Hypothalamus (tissue), 51 donors: ENCODE measurements around the gene GABBR2.
"Not testable (repeated sequence)": the region's sequence is repeated elsewhere in the genome, so short reads cannot be mapped to it uniquely, and the experiment has no call there.

Experiments used
- DNase-seq, 51 donors: peaks; one replicate each; lab custom pipeline; 2025; lab: John Stamatoyannopoulos, UW

GABBR2 gene

DNA sequence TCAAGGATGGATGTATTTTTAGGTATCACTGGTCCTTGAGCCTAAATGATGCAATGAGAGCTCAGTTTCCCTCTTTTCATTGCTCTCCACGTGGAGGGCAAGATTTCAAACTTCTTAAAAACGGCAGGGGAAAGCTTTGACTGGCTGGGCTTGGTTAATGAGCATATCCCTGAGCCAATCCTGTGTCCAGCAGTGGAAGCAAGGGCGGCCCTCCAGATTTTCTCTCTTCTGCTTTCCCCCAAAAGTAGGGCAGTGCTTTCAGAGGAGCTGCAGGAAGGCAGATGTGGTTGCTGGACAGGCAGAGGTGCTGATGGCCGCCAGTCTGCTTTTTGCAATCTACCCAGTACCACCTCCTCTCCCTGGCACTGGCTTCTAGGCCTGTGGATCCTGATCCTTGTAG is 423.3 kb downstream of the GABBR2 start:
- DNase-seq, result no peak

DNA sequence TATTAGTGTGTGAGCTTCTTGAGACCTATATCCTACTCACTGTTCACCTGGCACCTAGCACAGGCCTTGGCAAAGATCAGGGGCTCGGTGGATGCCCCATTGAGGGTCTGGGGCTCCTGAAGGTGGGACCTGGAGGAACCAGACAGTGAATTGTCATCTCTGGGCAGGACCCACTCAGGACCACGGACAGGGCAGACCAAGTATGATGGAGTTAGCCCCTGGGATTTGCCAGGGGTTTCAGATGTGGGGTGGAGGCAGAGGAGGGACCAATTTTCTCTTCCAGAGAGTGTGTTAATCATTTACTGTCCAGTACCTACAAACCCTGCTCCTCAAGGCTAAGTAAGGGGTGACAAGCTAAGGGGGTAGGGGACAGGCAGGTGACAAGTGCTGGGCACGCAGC is 424.0 kb downstream of the GABBR2 start:
- no peak for DNase-seq

DNA sequence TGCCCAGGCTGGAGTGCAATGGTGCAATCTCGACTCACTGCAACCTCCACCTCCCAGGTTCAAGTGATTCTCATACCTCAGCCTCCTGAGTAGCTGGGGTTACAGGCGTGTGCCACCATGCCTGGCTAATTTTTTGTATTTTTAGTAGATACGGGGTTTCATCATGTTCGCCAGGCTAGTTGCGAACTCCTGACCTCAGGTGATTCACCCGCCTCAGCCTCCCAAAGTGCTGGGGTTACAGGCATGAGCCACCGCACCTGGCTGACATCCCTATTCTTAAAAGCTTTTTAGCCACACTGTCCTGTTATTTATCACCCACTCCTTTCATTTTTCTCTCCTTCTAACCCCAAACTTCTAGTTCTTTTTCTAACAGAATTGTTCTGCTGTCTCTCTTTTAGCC is 425.6 kb downstream of the GABBR2 start:
- not testable (repeated sequence) for DNase-seq

DNA sequence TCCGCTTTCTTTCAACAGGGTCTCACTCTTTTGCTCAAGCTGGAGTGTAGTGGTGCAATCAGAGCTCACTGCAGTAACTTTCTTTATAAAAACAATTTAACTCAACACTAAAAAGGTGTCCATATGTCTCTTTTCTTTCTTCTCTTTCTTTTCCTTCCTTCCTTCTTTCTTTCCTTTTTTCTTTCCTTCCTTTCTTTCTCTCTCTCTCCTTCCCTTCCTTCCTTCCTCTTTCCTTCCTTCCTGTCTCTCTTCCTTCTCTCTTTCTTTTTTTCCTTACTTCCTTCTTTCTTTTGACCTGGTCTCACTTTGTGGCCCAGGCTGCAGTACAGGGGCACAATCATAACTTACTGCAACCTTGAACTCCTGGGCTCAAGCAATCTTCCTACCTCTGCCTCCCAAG is 427.5 kb downstream of the GABBR2 start:
- no peak for DNase-seq

DNA sequence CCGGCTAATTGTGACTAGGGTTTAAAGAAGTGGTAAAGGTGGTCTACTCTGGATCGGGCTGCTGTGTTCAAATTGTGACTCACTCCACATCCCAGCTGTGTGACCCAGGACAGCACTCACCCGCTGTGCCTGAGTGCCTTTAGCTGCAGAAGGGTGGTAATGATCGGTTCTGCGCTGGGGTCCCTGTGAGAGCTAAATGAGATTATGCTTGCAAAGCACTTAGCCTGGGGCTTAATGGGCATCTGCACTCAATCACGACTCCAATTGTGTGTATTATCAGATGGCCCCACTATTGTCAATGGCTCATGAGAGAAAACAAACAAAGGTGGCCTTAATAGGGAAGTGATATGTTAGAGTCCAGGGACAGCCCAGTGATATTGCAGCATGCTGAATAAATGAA is 428.2 kb downstream of the GABBR2 start:
- DNase-seq, result no peak

DNA sequence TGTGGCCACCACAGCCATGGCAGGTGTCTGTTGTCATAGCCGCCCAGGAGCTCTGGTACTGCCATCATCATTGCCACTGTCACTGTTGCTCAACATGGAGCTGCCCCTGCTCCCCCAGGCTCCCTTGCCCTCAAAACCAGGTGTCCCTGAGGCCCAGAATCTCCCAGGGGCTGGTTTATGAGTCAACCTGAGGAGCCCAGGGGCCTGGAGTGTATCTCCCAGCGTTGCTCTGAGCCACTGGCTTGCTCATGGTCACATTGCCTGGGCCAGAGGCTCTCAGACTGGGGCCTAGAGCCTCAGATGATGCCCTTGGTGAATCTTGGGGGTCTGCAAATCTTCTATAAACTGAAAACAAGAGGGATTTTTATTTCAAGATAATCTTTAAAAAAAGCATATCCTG is 428.6 kb downstream of the GABBR2 start:
- DNase-seq, result no peak

DNA sequence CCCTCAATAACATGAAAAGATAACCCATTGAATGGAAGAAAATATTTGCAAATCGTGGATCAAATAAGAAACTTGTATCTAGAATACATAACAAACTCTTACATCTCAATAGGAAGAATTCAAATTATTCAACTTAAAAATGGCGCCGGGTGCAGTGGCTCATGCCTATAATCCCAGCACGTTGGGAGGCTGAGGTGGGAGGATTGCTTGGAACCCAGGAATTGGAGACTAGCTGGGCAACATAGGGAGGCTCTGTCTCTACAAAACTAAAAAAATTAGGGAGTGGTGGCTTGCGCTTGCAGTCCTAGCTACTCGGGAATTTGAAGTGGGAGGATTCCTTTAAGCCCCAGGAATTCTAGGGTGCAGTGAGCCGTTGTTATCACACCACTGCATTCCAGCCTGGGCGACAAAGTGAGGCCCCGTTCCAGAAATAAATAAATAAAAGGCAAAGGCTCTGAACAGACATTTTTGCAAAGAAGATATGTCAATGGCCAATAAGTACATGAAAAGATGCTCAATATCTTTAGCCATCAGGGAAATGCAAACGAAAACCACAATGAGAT is 431.7 kb downstream of the GABBR2 start:
- no peak for DNase-seq

DNA sequence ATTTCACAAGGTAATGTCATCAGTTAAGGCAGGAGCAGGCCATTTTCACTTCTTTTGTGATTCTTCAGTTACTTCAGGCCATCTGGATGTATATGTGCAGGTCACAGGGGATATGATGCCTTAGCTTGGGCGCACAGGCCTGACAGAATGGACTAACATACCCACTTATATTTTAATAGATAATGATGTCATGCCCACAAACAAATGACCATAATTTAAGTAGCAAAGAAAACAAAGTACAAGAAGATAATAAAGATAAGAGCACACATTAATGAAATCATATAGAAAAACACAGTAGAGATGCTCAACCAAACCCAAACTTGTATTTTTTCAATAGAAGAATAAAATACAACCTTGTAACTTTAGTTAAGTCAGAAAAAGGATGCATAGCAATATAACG is 433.6 kb downstream of the GABBR2 start:
- no peak for DNase-seq

DNA sequence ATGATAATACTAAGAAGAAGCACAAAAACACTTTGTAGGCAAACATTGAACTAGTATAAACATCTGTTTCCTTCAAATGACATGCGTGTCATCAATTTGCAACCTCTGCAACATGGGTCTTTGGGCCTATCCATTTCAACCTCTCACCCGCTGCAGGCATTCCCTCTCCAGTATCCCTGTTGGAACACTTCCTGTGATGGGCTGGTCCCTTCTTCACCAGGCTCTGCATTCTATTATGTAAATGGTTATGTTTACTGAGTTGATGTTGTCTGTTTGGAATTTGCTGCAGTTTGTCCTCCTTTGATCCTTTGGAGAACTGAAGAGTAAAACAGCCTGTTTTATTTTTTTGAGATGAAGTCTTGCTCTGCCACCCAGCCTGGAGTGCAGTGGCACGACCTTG is 436.7 kb downstream of the GABBR2 start:
- no peak for DNase-seq

DNA sequence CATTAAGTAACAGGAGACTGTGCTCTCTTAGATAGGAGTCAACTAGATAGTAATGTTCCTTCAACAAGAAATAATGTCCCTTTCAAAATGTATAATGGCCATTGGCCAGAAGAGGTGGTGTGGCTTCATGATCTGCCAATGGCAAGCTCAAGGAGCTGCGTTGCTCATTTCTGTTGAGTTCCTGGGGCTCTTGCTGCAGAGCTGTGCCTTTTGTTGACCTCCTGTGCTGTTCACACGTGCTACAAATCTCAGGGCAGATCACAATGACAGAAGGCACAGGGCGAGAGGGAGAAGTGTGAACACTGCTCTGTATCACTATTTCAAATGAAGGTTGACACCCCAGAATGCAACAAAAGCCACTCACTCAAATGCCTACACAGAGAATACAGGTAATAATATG is 437.3 kb downstream of the GABBR2 start:
- no peak for DNase-seq

DNA sequence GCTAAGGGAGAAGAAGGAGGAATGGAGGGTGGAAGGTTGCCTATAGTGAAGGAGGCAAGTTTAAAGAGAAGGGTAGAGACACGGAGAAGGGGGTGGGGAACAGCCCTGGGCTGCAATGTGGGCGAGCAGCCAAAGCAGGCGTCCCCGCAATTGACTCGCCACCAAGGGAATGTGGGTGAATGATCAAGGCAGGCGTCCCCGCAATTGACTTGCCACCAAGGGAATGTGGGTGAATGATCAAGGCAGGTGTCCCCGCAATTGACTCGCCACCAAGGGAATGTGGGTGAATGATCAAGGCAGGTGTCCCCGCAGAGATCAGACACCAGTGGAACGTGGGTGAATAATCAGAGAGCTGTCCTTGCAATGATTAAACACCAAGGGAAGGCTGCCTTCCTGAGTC is 438.5 kb downstream of the GABBR2 start:
- not testable (repeated sequence) for DNase-seq

DNA sequence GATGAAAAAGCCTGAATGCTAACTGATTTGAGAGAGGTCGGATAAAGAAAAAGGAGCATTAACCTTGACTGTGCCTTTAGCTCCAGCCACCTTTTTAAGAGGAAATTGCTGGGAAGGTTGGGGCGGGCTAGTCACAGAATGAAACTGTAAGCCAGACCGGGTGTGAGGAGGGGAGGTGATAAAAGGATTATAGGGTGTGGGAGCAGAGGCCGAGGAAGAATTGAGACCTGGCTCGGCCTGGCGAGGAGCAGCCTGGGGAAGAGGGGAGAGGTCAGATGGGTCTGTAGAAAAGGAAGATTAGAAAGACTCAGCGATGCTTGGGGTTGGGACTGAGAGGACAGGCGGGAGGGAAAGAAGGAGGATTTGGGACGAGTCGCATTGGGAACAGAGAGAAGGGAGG is 439.1 kb downstream of the GABBR2 start:
- DNase-seq, result not testable (repeated sequence)

DNA sequence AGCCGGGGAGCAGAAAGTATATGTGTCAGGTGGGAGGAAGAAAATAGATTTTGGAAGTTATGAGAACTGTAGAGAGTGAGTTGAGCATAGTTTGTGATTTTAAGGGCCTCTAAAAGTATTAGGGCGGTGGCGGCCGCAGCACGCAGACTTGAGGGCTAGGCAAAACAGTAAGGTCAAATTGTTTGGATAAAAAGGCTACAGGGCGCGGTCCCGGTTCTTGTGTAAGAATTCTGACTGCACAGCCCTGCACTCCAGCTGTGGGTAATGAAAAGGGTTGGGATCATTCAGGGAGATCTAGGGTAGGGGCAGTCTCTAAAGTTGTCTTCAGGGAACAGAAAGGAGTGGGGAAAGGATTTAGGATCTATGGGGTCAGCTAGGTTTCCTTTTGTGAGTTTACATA is 441.2 kb downstream of the GABBR2 start:
- not testable (repeated sequence) for DNase-seq

DNA sequence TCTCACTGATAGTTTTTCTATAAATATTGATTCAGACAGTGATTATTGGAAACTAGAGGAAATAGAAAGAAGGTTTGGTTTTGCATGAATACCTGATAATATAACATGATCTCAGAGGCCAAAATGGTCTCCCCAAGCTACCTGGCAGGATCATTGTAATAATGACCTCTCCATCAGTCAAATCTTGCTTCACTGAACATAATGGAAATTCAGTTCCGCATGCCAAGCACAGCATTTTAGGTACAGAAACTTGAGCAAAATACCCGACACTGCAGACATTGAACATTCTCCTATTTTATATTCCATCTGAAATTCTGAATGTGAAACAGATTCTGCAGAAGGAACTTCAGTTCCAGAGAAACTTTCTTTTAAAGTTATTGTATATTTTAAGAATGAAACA is 444.2 kb downstream of the GABBR2 start:
- no peak for DNase-seq

DNA sequence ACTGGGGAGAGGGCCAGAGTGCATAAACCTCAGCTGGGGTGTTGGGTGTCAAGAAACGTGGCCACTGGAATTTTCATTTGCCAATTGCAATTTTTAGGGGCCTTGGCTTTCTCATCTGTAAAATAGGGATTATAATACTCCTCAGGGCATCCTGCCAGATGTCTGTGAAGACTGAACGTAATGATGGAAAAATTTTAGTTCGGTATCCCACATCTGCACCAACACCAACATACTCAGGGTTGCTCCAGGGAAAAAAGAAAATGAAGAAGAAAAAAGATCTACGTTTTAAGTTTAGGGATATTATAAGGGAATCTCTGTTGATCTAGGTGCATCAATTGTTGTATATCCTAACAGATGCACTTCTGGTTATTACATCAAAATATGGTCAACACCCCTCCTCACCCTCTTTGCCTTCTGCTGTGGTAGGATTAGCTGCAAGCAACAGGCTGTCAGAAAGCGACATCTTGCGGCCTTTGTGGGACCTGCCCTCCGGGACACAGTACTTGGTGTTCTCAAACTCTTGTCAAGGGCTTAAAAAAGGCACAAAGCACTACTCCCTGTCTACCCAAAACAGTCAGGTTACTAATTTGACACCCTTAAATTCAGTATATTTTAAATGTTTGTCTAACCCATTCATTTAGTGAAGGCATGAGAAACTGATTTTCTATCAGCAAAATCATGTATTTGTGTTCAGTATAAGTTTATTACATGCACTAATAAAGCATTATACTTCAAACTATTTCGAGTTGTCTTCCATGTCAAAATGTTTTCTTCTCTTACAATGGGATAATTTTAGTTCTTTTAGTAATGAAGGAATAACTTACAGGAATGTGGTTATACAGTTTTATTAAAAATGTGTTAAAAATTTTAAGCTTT is 445.0 kb downstream of the GABBR2 start:
- peak in 46 of 51 donors; percentile 6 to 82 (median 52) for DNase-seq

DNA sequence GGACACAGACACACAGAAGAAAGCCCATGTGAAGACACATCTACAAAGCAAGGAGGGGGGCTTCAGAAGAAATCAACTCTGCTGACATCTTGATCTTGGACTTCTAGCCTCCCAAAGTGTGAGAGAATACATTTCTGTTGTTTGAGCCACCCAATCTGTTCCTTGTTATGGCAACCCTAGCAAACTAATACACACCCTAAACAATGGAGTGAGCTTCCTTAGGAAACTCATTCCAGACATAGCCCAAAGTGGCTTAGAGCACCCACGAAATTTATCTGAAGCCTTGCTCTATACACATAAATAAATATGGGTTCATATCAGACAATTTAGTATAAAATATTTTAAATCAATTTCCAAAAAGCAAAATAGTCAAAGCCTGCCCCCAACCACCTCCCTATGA is 445.7 kb downstream of the GABBR2 start:
- DNase-seq, result no peak

DNA sequence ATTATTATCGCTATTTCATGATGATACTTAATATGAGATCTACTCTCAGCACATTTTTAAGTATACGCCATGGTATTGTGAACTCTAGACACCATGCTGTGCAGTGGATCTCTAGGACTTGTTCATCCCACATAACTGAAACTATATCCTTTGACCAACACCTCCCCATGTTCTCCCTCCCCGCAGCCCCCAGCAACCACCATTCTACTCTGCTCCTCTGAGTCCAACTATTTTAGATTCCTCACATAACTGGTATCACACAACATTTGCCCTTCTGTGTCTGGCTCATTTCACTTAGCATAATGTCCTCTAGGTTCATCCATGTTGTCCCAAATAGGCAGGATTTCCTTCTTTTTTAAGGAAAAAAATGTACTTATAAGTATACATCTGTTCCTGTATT is 446.7 kb downstream of the GABBR2 start:
- no peak for DNase-seq

DNA sequence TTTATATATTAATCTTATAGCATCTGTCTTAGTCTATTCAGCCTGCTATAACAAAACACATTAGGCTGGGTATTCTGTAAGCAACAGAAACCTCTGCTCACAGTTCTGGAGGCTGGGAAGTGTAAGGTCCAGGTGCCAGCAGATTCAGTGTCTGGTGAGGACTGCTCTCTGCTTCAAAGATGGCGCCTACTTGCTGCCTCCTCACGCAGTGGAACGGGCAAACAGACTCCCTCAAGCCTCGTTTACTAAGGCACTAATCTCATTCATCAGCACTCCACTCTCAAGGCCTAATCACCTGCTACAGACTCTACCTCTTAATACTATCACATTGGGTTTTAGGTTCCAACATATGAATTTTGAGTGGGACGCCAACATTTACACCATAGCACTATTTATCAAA is 448.1 kb downstream of the GABBR2 start:
- no peak for DNase-seq

DNA sequence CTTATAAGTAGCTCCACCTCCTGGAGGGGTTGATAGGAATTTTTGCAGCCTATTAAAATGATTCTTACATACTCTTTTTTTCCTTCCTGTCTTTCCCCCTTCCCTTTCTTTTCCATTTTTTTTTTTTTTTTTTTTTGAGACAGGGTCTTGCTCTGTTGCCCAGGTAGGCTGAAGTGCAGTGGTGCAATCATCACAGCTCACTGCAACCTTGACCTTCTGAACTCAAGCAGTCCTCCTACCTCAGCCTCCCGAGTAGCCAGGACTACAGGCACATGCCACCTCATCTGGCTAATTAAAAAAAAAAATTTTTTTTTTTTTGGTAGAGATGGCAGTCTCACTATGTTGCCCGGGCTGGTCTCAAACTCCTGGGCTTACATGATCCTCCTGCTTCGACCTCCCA is 448.9 kb downstream of the GABBR2 start:
- no peak for DNase-seq

DNA sequence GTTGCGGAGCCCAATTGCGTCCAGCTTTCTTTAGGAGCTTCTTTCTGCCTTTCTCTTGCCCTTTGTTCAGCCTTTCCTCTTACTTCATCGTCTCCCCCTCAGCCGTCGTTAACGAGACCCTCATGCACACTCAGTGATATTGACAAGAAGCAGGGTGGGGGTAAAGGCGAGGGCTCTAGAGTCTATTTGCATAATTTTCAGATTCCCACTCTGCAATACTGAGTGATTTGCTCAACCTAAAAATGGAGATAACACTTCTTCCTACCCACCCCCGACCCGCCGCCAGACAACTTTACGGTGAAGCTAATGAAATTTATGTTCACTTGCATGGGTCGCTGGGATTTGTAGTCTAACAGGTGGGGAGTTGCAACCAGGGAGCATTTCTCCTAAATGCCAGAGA is 452.0 kb downstream of the GABBR2 start:
- DNase-seq, result peak in 2 of 51 donors; percentile 7 to 13

DNA sequence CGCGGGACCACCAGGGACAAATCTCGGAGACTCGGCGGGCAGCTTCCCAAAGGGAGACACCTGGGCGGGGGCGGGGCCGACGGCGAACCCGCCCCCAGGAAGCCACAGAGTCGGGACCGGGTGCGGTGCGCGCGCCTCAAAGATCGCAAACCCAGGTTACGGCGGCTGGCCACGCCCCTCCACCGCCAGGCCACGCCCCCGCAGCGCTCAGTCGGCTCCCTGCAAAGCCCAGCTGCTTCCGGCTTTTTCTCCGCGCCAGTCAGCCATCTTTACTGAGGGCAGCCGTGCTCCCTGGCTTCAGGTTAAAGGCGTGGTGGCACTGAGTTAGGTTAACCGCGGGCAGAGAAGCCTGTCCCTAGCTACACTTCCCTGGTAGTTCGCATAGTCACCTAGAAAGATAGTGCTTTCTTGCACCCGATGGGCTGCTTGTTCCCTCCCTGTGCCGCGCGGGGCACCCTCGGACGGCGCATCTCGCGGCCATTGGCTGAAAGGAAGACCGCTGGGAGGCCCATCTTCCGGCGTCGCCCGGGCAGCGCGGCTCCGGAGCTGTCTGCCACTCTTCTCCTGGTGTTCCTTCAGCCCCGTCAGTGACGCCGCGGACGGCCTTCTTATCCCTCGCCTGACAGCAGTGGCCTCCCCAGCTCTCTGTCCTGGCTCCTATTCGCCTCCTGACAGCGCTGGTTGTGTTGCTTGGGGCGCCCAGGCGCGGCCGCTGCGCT is 453.0 kb downstream of the GABBR2 start, which contains the start of gene TBC1D2:
TSS of gene TBC1D2 (minus strand) at position 72 of the 719 bp plus-strand sequence. CDS start 108 bp downstream, outside the sequence.
- peak; percentile 64 to 99 (median 91) for DNase-seq
